H1 (cell line): ENCODE results near the gene GDPD2.

Experiments used
- EZH2 ChIP-seq: fragments of 200-600 bp; sonication (generic); IDR thresholded peaks from 2 replicates; pipeline ENCODE4 v1.7.1; 2012; ENCODE audit warnings: low read depth, mild to moderate bottlenecking, moderate library complexity, low read length, inconsistent platforms; ENCODE audit not compliant: severe bottlenecking
- MAFK ChIP-seq: IDR thresholded peaks from 2 replicates; pipeline ENCODE4 v1.6.1; 2012; ENCODE audit warnings: low read depth, mild to moderate bottlenecking, improper control_type of control experiment, low read length
- POLR2AphosphoS5 ChIP-seq: IDR thresholded peaks from 2 replicates; pipeline ENCODE4 v1.6.1; 2011; ENCODE audit warnings: low read depth, low read length
- RXRA ChIP-seq: IDR thresholded peaks from 2 replicates; pipeline ENCODE4 v1.6.1; 2011; ENCODE audit warnings: low read depth, mild to moderate bottlenecking, low read length, moderate library complexity; ENCODE audit not compliant: insufficient read depth
- SUZ12 ChIP-seq: fragments of 200-600 bp; sonication (generic); IDR thresholded peaks from 2 replicates; pipeline ENCODE4 v1.6.1; 2012; ENCODE audit warnings: mild to moderate bottlenecking, inconsistent platforms, low read length, moderate library complexity, mixed read lengths
- TCF12 ChIP-seq: IDR thresholded peaks from 2 replicates; pipeline ENCODE4 v1.6.1; 2011; ENCODE audit warnings: low read depth, mild to moderate bottlenecking, low read length
- ZNF274 ChIP-seq: IDR thresholded peaks from 2 replicates; pipeline ENCODE4 v1.7.0; 2012; ENCODE audit warnings: low read length, borderline replicate concordance; ENCODE audit errors: extremely low read depth
- TF ChIP-seq, protein P1 (sequence below), 3 experiments: IDR thresholded peaks; 1 replicate in 2 of 3; 2 replicates in 1 of 3; pipeline versions ENCODE4 v1.5.1 to v1.6.1; 2011; ENCODE audit warnings: low read length in 3 of 3, mild to moderate bottlenecking in 3 of 3, inconsistent platforms in 2 of 3, low read depth in 1 of 3, moderate library complexity in 1 of 3; ENCODE audit not compliant: insufficient read depth in 1 of 3; ENCODE audit errors: control extremely low read depth in 1 of 3
- TF ChIP-seq, protein P2 (sequence below): IDR thresholded peaks from 2 replicates; pipeline ENCODE4 v1.6.1; 2012; ENCODE audit warnings: inconsistent platforms
- TF ChIP-seq, protein P3 (sequence below): IDR thresholded peaks from 2 replicates; pipeline ENCODE4 v1.6.1; 2011; ENCODE audit warnings: low read depth, mild to moderate bottlenecking, low read length; ENCODE audit not compliant: insufficient read depth

DNA sequence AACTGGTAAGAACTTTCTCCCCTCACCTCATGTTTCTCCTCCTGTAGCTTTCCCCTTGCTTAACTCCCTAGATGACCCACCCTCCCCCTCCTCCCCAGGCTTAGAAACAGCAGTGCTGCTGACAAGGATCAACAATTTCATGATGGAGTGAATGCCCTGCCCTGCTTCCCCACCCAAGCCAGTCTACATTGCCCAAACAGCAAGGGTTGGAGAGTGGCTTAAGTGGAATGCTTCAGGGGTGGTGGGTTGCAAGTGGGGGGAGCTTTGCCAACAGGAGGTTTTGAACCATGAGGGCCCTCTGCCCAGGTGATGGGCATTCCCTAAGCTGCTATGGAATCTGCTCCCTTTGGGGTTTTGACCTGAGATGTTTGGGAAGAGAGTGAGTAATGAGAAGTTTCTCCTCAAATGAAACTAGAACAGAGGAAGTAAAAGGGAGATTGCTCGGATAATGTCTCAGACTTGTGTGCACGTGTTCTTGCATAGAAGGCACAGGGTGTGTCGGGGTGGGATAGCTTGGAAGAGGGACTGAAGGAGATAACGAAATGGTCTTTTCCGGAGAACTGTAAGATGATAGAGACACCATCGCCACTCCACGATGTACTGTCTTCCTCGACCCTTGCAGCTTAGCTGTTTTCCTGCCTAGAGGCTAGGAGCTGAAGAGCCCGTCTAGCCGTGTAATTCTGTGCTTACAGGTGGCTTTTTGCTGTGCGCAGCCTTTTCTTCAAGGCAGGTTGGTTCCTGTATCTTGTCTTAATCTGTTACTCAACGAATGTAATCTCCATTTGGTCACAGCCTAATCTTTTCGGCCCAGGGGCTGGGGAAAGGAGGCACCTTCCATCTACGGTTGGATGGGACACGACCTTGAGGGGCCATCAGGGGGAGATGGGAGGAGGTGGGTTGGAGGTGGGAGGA lies 10.1 kb downstream of the GDPD2 start:
- TF ChIP-seq, protein P1, sequence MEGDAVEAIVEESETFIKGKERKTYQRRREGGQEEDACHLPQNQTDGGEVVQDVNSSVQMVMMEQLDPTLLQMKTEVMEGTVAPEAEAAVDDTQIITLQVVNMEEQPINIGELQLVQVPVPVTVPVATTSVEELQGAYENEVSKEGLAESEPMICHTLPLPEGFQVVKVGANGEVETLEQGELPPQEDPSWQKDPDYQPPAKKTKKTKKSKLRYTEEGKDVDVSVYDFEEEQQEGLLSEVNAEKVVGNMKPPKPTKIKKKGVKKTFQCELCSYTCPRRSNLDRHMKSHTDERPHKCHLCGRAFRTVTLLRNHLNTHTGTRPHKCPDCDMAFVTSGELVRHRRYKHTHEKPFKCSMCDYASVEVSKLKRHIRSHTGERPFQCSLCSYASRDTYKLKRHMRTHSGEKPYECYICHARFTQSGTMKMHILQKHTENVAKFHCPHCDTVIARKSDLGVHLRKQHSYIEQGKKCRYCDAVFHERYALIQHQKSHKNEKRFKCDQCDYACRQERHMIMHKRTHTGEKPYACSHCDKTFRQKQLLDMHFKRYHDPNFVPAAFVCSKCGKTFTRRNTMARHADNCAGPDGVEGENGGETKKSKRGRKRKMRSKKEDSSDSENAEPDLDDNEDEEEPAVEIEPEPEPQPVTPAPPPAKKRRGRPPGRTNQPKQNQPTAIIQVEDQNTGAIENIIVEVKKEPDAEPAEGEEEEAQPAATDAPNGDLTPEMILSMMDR (IDR thresholded peaks at IDR 0.05; ENCODE audit: control extremely low read depth in 1 of 3, insufficient read depth in 1 of 3, low read depth in 1 of 3, low read length in 3 of 3): no peak
- TF ChIP-seq ZNF274 (no peak), TCF12 (no peak), EZH2 (no peak), SUZ12 (no peak), RXRA (no peak), MAFK (no peak), POLR2AphosphoS5 (no peak)
- TF ChIP-seq, protein P2, sequence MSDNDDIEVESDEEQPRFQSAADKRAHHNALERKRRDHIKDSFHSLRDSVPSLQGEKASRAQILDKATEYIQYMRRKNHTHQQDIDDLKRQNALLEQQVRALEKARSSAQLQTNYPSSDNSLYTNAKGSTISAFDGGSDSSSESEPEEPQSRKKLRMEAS: no peak
- TF ChIP-seq, protein P3, sequence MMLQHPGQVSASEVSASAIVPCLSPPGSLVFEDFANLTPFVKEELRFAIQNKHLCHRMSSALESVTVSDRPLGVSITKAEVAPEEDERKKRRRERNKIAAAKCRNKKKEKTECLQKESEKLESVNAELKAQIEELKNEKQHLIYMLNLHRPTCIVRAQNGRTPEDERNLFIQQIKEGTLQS: no peak
